DOHH2 (cell line): ENCODE measurements around the gene HIVEP1.

ENCODE experiments used
- H3F3A ChIP-seq: fragments of 200-600 bp; sonication (generic), shearing (Covaris generic); 2 replicates; pipeline ENCODE4 v1.6.0; 2016; ENCODE audit warnings: antibody characterized with exemption, mild to moderate bottlenecking; ENCODE audit not compliant: control insufficient read depth, insufficient read depth
- H3K27ac ChIP-seq: fragments of 200-600 bp; sonication (generic); 2 replicates; pipeline ENCODE4 v1.5.1; 2014; ENCODE audit warnings: low read depth, mild to moderate bottlenecking, low read length, moderate library complexity
- H3K27me3 ChIP-seq: fragments of 200-600 bp; sonication (generic); 2 replicates; pipeline ENCODE4 v1.6.1; 2014; ENCODE audit warnings: mild to moderate bottlenecking, low read length, mixed read lengths; ENCODE audit not compliant: control insufficient read depth
- H3K36me3 ChIP-seq: fragments of 200-600 bp; sonication (generic); 2 replicates; pipeline ENCODE4 v1.6.1; 2014; ENCODE audit warnings: mild to moderate bottlenecking, low read length, moderate library complexity, mixed read lengths; ENCODE audit not compliant: control insufficient read depth
- H3K4me1 ChIP-seq: fragments of 200-600 bp; sonication (generic); 2 replicates; pipeline ENCODE4 v1.6.1; 2014; ENCODE audit warnings: mild to moderate bottlenecking, low read length, mixed read lengths; ENCODE audit not compliant: control insufficient read depth
- H3K4me2 ChIP-seq: fragments of 200-600 bp; sonication (generic); 2 replicates; pipeline ENCODE4 v1.6.0; 2014; ENCODE audit warnings: mild to moderate bottlenecking, low read length, moderate library complexity
- H3K4me3 ChIP-seq: fragments of 200-600 bp; sonication (generic); 2 replicates; pipeline ENCODE4 v1.5.1; 2014; ENCODE audit warnings: mild to moderate bottlenecking, low read length, mixed read lengths
- H3K79me2 ChIP-seq: fragments of 200-600 bp; sonication (generic); 2 replicates; pipeline ENCODE4 v1.6.1; 2014; ENCODE audit warnings: mild to moderate bottlenecking, low read length, mixed read lengths; ENCODE audit not compliant: control insufficient read depth
- H3K9me2 ChIP-seq: fragments of 200-600 bp; sonication (generic); replicated peaks from 2 replicates; pipeline ENCODE4 v1.6.1; 2014; ENCODE audit warnings: mild to moderate bottlenecking, low read length, mixed read lengths; ENCODE audit not compliant: control insufficient read depth
- H3K9me3 ChIP-seq: fragments of 200-600 bp; sonication (generic); 2 replicates; pipeline ENCODE4 v1.6.1; 2014; ENCODE audit warnings: antibody characterized with exemption, low read length, mixed read lengths; ENCODE audit not compliant: control insufficient read depth, insufficient read depth
- H4K20me1 ChIP-seq: fragments of 200-600 bp; sonication (generic); 2 replicates; pipeline ENCODE4 v1.6.0; 2014; ENCODE audit warnings: low read depth, mild to moderate bottlenecking, antibody characterized with exemption, low read length, moderate library complexity; ENCODE audit not compliant: control insufficient read depth, insufficient read depth
- EZH2phosphoT487 ChIP-seq: fragments of 200-600 bp; sonication (generic); IDR thresholded peaks from 2 replicates; pipeline ENCODE4 v1.6.1; 2017; ENCODE audit warnings: borderline replicate concordance, mild to moderate bottlenecking, antibody characterized with exemption, low read length, moderate library complexity, mixed read lengths
- TF ChIP-seq, protein P1 (sequence below): fragments of 200-600 bp; sonication (generic); IDR thresholded peaks from one replicate; pipeline ENCODE4 v1.5.1; 2014; ENCODE audit warnings: antibody characterized with exemption, mild to moderate bottlenecking, low read depth, low read length; ENCODE audit not compliant: poor library complexity, severe bottlenecking

Gene HIVEP1

DNA sequence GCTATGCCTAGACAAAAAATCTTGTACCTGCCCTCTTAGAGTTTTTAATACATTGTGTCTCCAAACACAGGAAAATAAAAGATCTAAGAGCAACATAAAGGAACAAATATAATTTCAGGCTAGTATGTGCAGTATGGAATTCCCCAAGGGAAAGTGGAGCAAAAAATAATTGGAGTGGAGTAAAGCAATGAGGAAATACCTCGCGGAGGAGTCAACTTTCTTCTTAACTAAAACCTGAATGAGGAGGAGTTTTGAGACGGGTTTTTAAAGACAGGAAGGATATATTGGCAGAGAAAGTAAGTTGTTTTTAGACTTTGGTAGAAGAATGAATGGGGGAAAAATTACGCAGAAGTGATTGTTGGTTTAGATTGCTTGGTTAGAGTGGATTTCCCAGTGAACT lies 14.0 kb downstream of the HIVEP1 start:
- Histone ChIP-seq H3F3A (no peaks in the 10 kb centered on the region), H4K20me1 (no peaks in the 10 kb centered on the region), H3K36me3 (peaks cover 24% of the 10 kb centered on the region), H3K27ac (no peak overlapping the region), H3K9me3 (no peaks in the 10 kb centered on the region), H3K27me3 (no peaks in the 10 kb centered on the region), H3K79me2 (peaks cover 83% of the 10 kb centered on the region), H3K4me1 (no peaks in the 10 kb centered on the region), H3K4me3 (no peak overlapping the region), H3K9me2 (no peaks in the 10 kb centered on the region), H3K4me2 (no peak overlapping the region)
- TF ChIP-seq EZH2phosphoT487 = no peak
- TF ChIP-seq, protein P1, sequence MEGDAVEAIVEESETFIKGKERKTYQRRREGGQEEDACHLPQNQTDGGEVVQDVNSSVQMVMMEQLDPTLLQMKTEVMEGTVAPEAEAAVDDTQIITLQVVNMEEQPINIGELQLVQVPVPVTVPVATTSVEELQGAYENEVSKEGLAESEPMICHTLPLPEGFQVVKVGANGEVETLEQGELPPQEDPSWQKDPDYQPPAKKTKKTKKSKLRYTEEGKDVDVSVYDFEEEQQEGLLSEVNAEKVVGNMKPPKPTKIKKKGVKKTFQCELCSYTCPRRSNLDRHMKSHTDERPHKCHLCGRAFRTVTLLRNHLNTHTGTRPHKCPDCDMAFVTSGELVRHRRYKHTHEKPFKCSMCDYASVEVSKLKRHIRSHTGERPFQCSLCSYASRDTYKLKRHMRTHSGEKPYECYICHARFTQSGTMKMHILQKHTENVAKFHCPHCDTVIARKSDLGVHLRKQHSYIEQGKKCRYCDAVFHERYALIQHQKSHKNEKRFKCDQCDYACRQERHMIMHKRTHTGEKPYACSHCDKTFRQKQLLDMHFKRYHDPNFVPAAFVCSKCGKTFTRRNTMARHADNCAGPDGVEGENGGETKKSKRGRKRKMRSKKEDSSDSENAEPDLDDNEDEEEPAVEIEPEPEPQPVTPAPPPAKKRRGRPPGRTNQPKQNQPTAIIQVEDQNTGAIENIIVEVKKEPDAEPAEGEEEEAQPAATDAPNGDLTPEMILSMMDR = no peak

DNA sequence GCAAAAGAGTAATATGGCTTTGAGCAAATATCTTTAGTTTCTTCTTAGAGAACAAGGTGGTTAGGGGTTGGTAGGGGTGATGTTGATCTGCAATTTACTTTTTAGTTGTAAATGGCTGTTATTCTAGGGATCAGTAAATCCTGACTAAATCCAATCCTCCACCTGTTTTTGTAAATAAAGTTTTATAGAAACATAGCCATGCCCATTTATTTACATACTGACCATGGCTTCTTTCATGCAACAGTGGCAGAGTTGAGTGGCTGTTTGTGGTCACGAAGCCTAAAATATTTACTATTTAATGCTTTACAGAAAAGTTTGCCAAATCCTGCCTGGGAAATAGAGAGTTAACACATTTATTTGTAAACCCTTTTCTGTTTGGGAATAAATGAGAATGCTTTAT lies 14.7 kb downstream of the HIVEP1 start:
- no peak overlapping the region for H3K27ac ChIP-seq
- no peaks in the 10 kb centered on the region for H4K20me1 ChIP-seq
- H3K79me2 ChIP-seq = peaks cover 85% of the 10 kb centered on the region
- H3K4me2 ChIP-seq = no peak overlapping the region
- H3K27me3 ChIP-seq = no peaks in the 10 kb centered on the region
- TF ChIP-seq, protein P1 = no peak
- no peak for TF ChIP-seq EZH2phosphoT487
- H3K4me3 ChIP-seq = no peak overlapping the region
- no peaks in the 10 kb centered on the region for H3K9me2 ChIP-seq
- no peaks in the 10 kb centered on the region for H3K4me1 ChIP-seq
- peaks cover 21% of the 10 kb centered on the region for H3K36me3 ChIP-seq
- H3K9me3 ChIP-seq = no peaks in the 10 kb centered on the region
- H3F3A ChIP-seq = no peaks in the 10 kb centered on the region

DNA sequence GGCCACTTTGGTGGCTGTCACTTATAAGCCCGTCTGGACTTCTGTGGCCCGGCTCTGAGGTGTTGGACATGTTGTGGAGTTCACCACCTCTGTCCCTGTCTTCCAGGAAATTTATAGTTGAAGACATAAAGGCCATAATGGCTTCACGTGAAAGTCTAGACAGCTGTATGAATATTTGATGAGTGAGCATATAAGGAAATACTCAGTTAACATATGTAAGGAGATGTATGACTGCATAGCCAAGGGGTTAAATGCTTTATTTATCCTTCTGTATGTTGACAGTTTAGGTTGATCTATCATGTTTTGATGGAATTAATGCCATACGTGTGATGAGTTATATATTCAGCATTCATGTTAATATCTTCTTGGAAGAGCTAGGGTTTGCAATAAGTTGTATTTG lies 16.1 kb downstream of the HIVEP1 start:
- H3K36me3 ChIP-seq = peaks cover 21% of the 10 kb centered on the region
- no peaks in the 10 kb centered on the region for H3K9me3 ChIP-seq
- no peak overlapping the region for H3K27ac ChIP-seq
- no peak overlapping the region for H3K4me3 ChIP-seq
- no peak for TF ChIP-seq EZH2phosphoT487
- TF ChIP-seq, protein P1 = no peak
- no peaks in the 10 kb centered on the region for H3K27me3 ChIP-seq
- no peak overlapping the region for H3K4me2 ChIP-seq
- H4K20me1 ChIP-seq = no peaks in the 10 kb centered on the region
- H3K4me1 ChIP-seq = no peaks in the 10 kb centered on the region
- no peaks in the 10 kb centered on the region for H3K9me2 ChIP-seq
- no peaks in the 10 kb centered on the region for H3F3A ChIP-seq
- peaks cover 83% of the 10 kb centered on the region for H3K79me2 ChIP-seq
